HG02973 (cell line): Measurements from ENCODE around the gene KIF3A.

ENCODE experiments used
- ATAC-seq: cut with Tn5 transposase; IDR thresholded peaks from one replicate; pipeline ENCODE4 v1.9.1; 2021; ENCODE audit warnings: moderate library complexity; ENCODE audit not compliant: unreplicated experiment

Gene KIF3A

DNA sequence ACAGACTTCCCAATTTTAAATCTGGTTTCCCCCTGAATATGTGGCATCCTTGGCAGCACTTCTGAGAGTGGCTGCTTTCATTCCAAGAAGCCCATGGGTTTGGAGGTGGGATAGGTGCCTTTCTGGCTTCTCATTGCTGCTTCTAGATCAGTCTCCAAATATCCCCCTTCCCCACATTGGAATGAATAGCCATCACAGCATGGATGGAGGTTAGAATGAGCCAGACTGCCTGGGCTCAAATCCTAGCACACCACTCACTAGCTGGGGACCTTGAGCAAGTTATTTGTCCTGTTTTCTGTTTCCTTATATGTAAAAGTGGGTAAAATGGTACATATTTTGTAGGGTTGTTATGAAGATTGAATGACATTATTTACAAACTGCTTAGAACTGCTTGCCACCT, 93.2 kb downstream of the KIF3A start:
- no peak for ATAC-seq
